ENCODE measurements around the gene SLC7A8. TPM values are rescaled to one million over a fixed set of nuclear protein-coding genes. Genes with fewer than 3 reads are reported as not detected.

SLC7A8 gene
- total RNA-seq, 1 experiment from 2014 or later, result 3.8 TPM

- H3K9me2 ChIP-seq (replicated peaks; ENCODE audit: low read length), result no peaks in the 10 kb centered on the region
- H3F3A ChIP-seq (ENCODE audit: low read length, unreplicated experiment), result no peaks in the 10 kb centered on the region
- ChIA-PET POLR2A (ENCODE audit: unreplicated experiment) (no interaction called here), CTCF (interaction anchor here (0.6 kb wide), 1 partner anchor 798 kb away, joined by 3 read pairs; no protein-coding TSS in a partner anchor)
- H3K27ac ChIP-seq (ENCODE audit: low read length), result no peak overlapping the region
- no peaks in the 10 kb centered on the region for H3K36me3 ChIP-seq (ENCODE audit: low read depth, low read length)
- ATAC-seq (no peak), DNase-seq (no peak)
- H4K20me1 ChIP-seq (ENCODE audit: low read length), result no peaks in the 10 kb centered on the region
- BruUV-seq (replicated peaks), result no TSS peak
- intact Hi-C loops (cut with micrococcal nuclease), result no loop called here
- H2AFZ ChIP-seq (ENCODE audit: low read length), result no peak overlapping the region
- no peak overlapping the region for H3K4me2 ChIP-seq (ENCODE audit: low read length)
- H3K9me3 ChIP-seq (ENCODE audit: low read length), result no peaks in the 10 kb centered on the region
- no peaks in the 10 kb centered on the region for H3K4me1 ChIP-seq (ENCODE audit: insufficient read depth, low read length)
- H3K79me2 ChIP-seq (ENCODE audit: low read length), result no peaks in the 10 kb centered on the region
- no peak overlapping the region for H3K9ac ChIP-seq (ENCODE audit: low read length)
- TF ChIP-seq EZH2 (IDR thresholded peaks at IDR 0.05; ENCODE audit: low read length, unreplicated experiment) (no peak), EZH2phosphoT487 (IDR thresholded peaks at IDR 0.05; ENCODE audit: borderline replicate concordance, low read length) (no peak)
- TF ChIP-seq, protein P1, sequence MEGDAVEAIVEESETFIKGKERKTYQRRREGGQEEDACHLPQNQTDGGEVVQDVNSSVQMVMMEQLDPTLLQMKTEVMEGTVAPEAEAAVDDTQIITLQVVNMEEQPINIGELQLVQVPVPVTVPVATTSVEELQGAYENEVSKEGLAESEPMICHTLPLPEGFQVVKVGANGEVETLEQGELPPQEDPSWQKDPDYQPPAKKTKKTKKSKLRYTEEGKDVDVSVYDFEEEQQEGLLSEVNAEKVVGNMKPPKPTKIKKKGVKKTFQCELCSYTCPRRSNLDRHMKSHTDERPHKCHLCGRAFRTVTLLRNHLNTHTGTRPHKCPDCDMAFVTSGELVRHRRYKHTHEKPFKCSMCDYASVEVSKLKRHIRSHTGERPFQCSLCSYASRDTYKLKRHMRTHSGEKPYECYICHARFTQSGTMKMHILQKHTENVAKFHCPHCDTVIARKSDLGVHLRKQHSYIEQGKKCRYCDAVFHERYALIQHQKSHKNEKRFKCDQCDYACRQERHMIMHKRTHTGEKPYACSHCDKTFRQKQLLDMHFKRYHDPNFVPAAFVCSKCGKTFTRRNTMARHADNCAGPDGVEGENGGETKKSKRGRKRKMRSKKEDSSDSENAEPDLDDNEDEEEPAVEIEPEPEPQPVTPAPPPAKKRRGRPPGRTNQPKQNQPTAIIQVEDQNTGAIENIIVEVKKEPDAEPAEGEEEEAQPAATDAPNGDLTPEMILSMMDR (conservative IDR thresholded peaks at IDR 0.05; ENCODE audit: low read depth, low read length), result no peak
- peaks cover 33% of the 10 kb centered on the region; the same call in 1 of the 2 replicates for H3K27me3 ChIP-seq (ENCODE audit: low read length)
- H3K4me3 ChIP-seq (ENCODE audit: low read length), result no peak overlapping the region
Measured at GRCh38 chr14:23209651-23210423, 26.4 kb upstream of the SLC7A8 start.

- intact Hi-C loops (cut with micrococcal nuclease), result no loop called here
- no peaks in the 10 kb centered on the region for H3K9me3 ChIP-seq (ENCODE audit: low read length)
- TF ChIP-seq EZH2phosphoT487 (IDR thresholded peaks at IDR 0.05; ENCODE audit: borderline replicate concordance, low read length) (no peak), EZH2 (IDR thresholded peaks at IDR 0.05; ENCODE audit: low read length, unreplicated experiment) (no peak)
- TF ChIP-seq, protein P1 (conservative IDR thresholded peaks at IDR 0.05; ENCODE audit: low read depth, low read length), result no peak
- DNase-seq (no peak), ATAC-seq (no peak)
- no peaks in the 10 kb centered on the region for H3F3A ChIP-seq (ENCODE audit: low read length, unreplicated experiment)
- H3K9ac ChIP-seq (ENCODE audit: low read length), result no peak overlapping the region
- no peak overlapping the region for H3K4me3 ChIP-seq (ENCODE audit: low read length)
- H3K4me2 ChIP-seq (ENCODE audit: low read length), result no peak overlapping the region
- BruUV-seq (replicated peaks), result no TSS peak
- no peaks in the 10 kb centered on the region for H3K79me2 ChIP-seq (ENCODE audit: low read length)
- no peaks in the 10 kb centered on the region for H3K9me2 ChIP-seq (replicated peaks; ENCODE audit: low read length)
- H3K27me3 ChIP-seq (ENCODE audit: low read length), result peaks cover 28% of the 10 kb centered on the region; the same call in 1 of the 2 replicates
- POLR2A ChIA-PET (ENCODE audit: unreplicated experiment), result no interaction called here
- H3K4me1 ChIP-seq (ENCODE audit: insufficient read depth, low read length), result no peaks in the 10 kb centered on the region
- no peak overlapping the region for H3K27ac ChIP-seq (ENCODE audit: low read length)
- H3K36me3 ChIP-seq (ENCODE audit: low read depth, low read length), result no peaks in the 10 kb centered on the region
- no peaks in the 10 kb centered on the region for H4K20me1 ChIP-seq (ENCODE audit: low read length)
- CTCF ChIA-PET, result no interaction called here
- no peak overlapping the region for H2AFZ ChIP-seq (ENCODE audit: low read length)
Measured at GRCh38 chr14:23208324-23208723, 24.9 kb upstream of the SLC7A8 start.

DNA sequence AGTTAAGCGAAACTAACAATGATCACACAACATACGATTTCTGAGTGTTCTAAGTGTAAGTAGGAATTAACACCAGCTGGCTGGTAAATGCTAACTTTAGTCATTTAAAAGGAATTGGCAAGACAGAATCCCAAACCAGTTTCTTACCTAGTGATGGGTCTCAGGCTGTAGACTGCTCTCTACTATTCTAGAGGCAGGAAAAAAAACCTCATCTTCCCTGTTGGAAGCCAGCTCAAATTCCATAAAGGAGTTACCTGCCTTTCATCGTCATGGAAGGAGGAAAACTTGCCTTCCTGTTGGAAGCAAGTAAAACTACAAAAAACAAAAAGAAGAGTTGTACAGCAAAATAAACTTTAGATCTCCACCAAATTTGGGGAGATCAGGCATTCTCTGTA lies 23.7 kb upstream of the SLC7A8 start:
- ChIA-PET POLR2A (ENCODE audit: unreplicated experiment) (no interaction called here), CTCF (no interaction called here)
- Histone ChIP-seq H3K4me3 (ENCODE audit: low read length) (no peak overlapping the region), H3F3A (ENCODE audit: low read length, unreplicated experiment) (no peaks in the 10 kb centered on the region), H3K9me2 (replicated peaks; ENCODE audit: low read length) (no peaks in the 10 kb centered on the region), H3K9me3 (ENCODE audit: low read length) (no peaks in the 10 kb centered on the region), H3K36me3 (ENCODE audit: low read depth, low read length) (no peaks in the 10 kb centered on the region), H3K4me2 (ENCODE audit: low read length) (no peak overlapping the region), H3K27me3 (ENCODE audit: low read length) (peaks cover 25% of the 10 kb centered on the region; the same call in 1 of the 2 replicates), H3K79me2 (ENCODE audit: low read length) (no peaks in the 10 kb centered on the region), H4K20me1 (ENCODE audit: low read length) (no peaks in the 10 kb centered on the region), H3K9ac (ENCODE audit: low read length) (no peak overlapping the region), H3K4me1 (ENCODE audit: insufficient read depth, low read length) (no peaks in the 10 kb centered on the region), H3K27ac (ENCODE audit: low read length) (no peak overlapping the region), H2AFZ (ENCODE audit: low read length) (no peak overlapping the region)
- DNase-seq, result no peak
- BruUV-seq (replicated peaks), result no TSS peak
- ATAC-seq, result no peak
- intact Hi-C loops (cut with micrococcal nuclease), result no loop called here
- TF ChIP-seq EZH2phosphoT487 (IDR thresholded peaks at IDR 0.05; ENCODE audit: borderline replicate concordance, low read length), result no peak
- TF ChIP-seq EZH2 (IDR thresholded peaks at IDR 0.05; ENCODE audit: low read length, unreplicated experiment), result no peak
- TF ChIP-seq, protein P1 (conservative IDR thresholded peaks at IDR 0.05; ENCODE audit: low read depth, low read length), result no peak

Data from PC-3 (cell line).